Measurements from ENCODE around the gene ANTXR1.

- no peak for TF ChIP-seq CTCF (conservative IDR thresholded peaks at IDR 0.05; ENCODE audit: low read depth, low read length)
- no peak for TF ChIP-seq EZH2 (IDR thresholded peaks at IDR 0.05; ENCODE audit: borderline replicate concordance, low read depth, low read length, poor library complexity, severe bottlenecking)
These were observed 106.3 kb downstream of the ANTXR1 start for GRCh38 chr2:69119104-69119894.

Data from A673 (cell line).